Tibial nerve (tissue), 4 donors: Measurements from ENCODE around the gene SLC35A2. TPM values are rescaled to one million over a fixed set of nuclear protein-coding genes. Genes with fewer than 3 reads are reported as not detected.
A peak's percentile ranks its signal among the peaks of the same experiment; 100 is the strongest.

Source experiments
- DNase-seq, 2 donors: peaks; one replicate each; pipeline ENCODE4 v3.0.0-alpha.2; 2019; ENCODE audit warnings: low spot score in 2 of 2
- H3K27ac ChIP-seq, 4 donors: fragments of 200-600 bp; sonication (generic) in 3 of 4; one replicate each; pipeline ENCODE4 v1.5.1; 2017 to 2019; ENCODE audit warnings: mild to moderate bottlenecking in 1 of 4
- H3K27me3 ChIP-seq, 2 donors: fragments of 200-600 bp; sonication (generic) in 1 of 2; one replicate each; pipeline versions ENCODE4 v1.5.1 to v1.6.0; 2017 to 2019
- H3K36me3 ChIP-seq, 3 donors: fragments of 200-600 bp; sonication (generic); one replicate each; pipeline ENCODE4 v1.5.1; 2018 to 2019
- H3K4me1 ChIP-seq, 4 donors: fragments of 200-600 bp; sonication (generic) in 3 of 4; one replicate each; pipeline ENCODE4 v1.5.1; 2017 to 2019
- H3K4me3 ChIP-seq, 4 donors: fragments of 200-600 bp; sonication (generic) in 3 of 4; one replicate each; pipeline ENCODE4 v1.5.1; 2017 to 2019; ENCODE audit warnings: mild to moderate bottlenecking in 1 of 4, moderate library complexity in 1 of 4
- H3K9me3 ChIP-seq, 4 donors: fragments of 200-600 bp; sonication (generic) in 3 of 4; one replicate each; pipeline ENCODE4 v1.5.1; 2017 to 2019
- EP300 ChIP-seq, 2 donors: sonication (generic); formaldehyde crosslinking; IDR thresholded peaks; one replicate each; pipeline ENCODE4 v1.6.1; 2017; ENCODE audit warnings: antibody characterized with exemption in 2 of 2, mild to moderate bottlenecking in 1 of 2
- POLR2A ChIP-seq, 2 donors: fragments of 450-650 bp; IDR thresholded peaks; one replicate each; pipeline ENCODE4 v1.6.1; 2017; ENCODE audit warnings: antibody characterized with exemption in 2 of 2, mild to moderate bottlenecking in 2 of 2, moderate library complexity in 2 of 2
- WGBS, 2 donors: methylation state at CpG; one replicate each; pipeline ENCODE4 v1.1.5; 2018; 5-methylcytosine and 5-hydroxymethylcytosine counted together
- total RNA-seq, 4 donors: library from RNA; depleted of rRNA; stranded (reverse); fragments of >200 nt; gene quantifications; one replicate each; pipeline ENCODE4 v1.1.0, GENCODE V29; 2016
- TF ChIP-seq, protein P1 (sequence below), 5 experiments: fragments of 200-600 bp in 3 of 5; fragments of 450-650 bp in 2 of 5; sonication (generic) in 3 of 5; IDR thresholded peaks; one replicate each; pipeline ENCODE4 v1.5.1; 2016 to 2019; ENCODE audit warnings: antibody characterized with exemption in 5 of 5, mild to moderate bottlenecking in 3 of 5, moderate library complexity in 2 of 5

Gene SLC35A2
- total RNA-seq, 4 donors from 2014 or later = 17.0 to 35.5 (median 17.1) TPM

DNA sequence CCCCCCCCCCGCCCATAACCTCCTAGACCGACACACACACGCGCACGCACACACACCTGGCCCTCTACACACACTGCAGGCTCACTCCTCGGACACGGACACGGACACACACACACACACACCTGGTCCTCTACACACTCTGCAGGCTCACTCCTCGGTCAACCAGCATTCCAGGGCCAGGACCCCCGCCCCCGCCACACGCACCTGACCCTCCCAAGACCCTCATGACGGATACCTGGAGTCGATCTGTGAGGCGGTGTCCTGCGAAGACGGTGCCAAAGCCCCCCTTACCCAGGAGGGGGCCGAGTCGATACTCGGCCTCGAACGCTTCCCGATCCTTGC is 6.8 kb upstream of the SLC35A2 start:
- no peaks in the 10 kb centered on the region for H3K9me3 ChIP-seq
- H3K27me3 ChIP-seq = no peaks in the 10 kb centered on the region
- H3K4me1 ChIP-seq = peaks cover 0 to 24% (median 2%) of the 10 kb centered on the region in 4 donors
- no peak for DNase-seq
- H3K4me3 ChIP-seq = peak overlapping the region; percentile 42 to 72 (median 55)
- peak overlapping the region; percentile 85 to 92 (median 90) for H3K27ac ChIP-seq
- TF ChIP-seq, protein P1, sequence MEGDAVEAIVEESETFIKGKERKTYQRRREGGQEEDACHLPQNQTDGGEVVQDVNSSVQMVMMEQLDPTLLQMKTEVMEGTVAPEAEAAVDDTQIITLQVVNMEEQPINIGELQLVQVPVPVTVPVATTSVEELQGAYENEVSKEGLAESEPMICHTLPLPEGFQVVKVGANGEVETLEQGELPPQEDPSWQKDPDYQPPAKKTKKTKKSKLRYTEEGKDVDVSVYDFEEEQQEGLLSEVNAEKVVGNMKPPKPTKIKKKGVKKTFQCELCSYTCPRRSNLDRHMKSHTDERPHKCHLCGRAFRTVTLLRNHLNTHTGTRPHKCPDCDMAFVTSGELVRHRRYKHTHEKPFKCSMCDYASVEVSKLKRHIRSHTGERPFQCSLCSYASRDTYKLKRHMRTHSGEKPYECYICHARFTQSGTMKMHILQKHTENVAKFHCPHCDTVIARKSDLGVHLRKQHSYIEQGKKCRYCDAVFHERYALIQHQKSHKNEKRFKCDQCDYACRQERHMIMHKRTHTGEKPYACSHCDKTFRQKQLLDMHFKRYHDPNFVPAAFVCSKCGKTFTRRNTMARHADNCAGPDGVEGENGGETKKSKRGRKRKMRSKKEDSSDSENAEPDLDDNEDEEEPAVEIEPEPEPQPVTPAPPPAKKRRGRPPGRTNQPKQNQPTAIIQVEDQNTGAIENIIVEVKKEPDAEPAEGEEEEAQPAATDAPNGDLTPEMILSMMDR (IDR thresholded peaks at IDR 0.05) = no peak
- TF ChIP-seq EP300 (IDR thresholded peaks at IDR 0.05) (no peak), POLR2A (IDR thresholded peaks at IDR 0.05) (no peak)
- peaks cover 0 to 29% (median 0%) of the 10 kb centered on the region in 3 donors for H3K36me3 ChIP-seq
- WGBS, 2 donors = 35% methylated on average over 14 of the region's 23 CpGs; no CpG with 5 or more reads in 1 of the 2 donors

DNA sequence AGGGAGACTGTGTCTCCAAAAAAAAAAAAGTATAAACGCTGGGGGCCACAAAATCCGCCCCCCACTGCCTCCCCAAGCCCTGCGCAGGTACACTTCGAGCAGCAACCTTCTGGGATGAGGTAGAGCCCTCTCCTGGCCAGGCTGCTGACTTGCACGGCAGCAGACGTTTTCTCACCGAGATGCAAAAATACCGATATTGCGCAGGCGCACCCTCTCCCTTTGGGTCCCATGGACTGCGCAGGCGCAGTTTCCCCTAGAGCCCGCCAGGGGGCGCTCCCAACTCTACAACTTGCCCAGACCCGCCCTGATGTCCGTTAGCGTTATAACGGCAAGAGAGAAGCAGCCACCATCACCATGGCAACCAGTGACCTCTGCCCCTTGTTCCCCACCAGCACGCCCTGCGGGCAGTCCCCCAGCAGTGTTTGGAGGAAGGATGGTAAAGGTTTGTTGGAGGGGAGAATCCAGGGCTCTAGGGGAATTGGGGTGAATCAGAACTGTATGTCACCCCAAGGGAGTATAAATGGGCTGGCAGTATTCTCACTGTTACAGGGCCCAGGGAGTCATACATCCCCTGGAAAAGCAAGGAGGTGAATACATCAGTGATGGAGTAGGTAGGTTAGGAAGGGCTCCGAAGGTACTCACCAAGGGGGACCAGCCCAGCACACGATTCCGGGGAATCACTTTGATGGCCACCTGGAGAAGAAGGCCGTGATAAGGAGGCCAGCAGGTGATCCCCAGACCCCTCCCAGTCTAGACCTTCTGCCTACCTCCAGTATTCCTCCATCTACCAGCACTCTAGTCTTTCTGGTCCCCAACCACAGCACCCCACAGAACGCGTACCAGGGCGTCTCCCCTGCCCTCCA is 5.9 kb upstream of the SLC35A2 start:
- Histone ChIP-seq H3K36me3 (peaks cover 0 to 20% (median 0%) of the 10 kb centered on the region in 3 donors), H3K9me3 (no peaks in the 10 kb centered on the region), H3K4me1 (peaks cover 0 to 25% (median 2%) of the 10 kb centered on the region in 4 donors), H3K4me3 (peak overlapping the region; percentile 42 to 72 (median 55)), H3K27ac (peak overlapping the region in 3 of 4 donors; percentile 90 to 92 (median 90)), H3K27me3 (no peaks in the 10 kb centered on the region)
- DNase-seq = peak; percentile 84 to 89
- no peak for TF ChIP-seq POLR2A (IDR thresholded peaks at IDR 0.05)
- TF ChIP-seq, protein P1 (IDR thresholded peaks at IDR 0.05) = peak; percentile 85 to 95 (median 91)
- peak; percentile 39 to 54 for TF ChIP-seq EP300 (IDR thresholded peaks at IDR 0.05)
- WGBS, 2 donors = 42 to 57% methylated on average over 9 to 27 of the region's 27 CpGs

DNA sequence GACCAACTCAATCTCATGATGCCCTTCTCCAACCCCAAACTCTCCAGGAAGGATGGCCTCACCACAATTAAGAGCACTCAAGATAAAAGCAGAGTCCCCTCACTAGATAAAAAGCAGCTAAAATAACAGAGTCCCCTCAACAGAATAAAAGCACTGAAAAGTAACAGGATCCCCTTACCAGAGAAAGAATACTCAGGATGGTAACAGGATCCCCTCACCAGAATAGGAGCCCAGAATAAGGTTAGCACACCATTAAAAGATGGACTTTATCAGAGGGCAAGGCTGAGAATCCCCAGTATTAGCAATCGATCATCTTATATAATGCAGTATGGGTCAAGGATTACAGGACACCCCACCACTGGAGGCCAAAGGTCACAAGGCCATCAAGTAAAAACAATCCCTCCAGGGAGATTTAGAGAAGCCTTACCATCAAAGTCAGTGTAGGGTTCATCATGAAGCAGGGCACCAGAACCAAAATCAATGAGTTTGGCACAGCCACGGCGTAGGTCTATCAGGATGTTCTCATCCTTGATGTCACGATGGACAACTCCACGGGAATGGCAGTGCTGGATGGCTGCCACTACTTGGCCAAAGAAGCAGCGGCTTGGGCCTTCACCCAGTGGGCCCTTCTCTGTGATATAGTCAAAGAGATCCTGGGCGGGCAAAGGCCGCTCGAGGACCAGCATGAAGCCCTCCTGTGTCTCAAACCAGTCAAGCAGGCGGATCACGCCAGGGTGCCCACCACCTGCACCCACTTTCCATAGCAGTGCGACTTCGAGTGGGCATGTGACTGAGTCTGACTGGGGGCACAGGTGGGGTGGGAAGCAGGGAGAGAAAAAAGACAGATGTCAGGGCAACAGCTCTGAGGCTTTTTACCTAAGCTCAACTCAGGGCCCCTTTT is 3.4 kb upstream of the SLC35A2 start:
- TF ChIP-seq POLR2A (IDR thresholded peaks at IDR 0.05) (no peak), EP300 (IDR thresholded peaks at IDR 0.05) (no peak)
- TF ChIP-seq, protein P1 (IDR thresholded peaks at IDR 0.05) = no peak
- H3K27ac ChIP-seq = no peak overlapping the region
- no peak for DNase-seq
- peaks cover 0 to 14% (median 0%) of the 10 kb centered on the region in 3 donors for H3K36me3 ChIP-seq
- H3K4me1 ChIP-seq = peaks cover 0 to 35% (median under 1%) of the 10 kb centered on the region in 4 donors
- 85 to 92% methylated on average over 12 to 13 of the region's 13 CpGs for WGBS, 2 donors
- H3K4me3 ChIP-seq = no peak overlapping the region
- H3K27me3 ChIP-seq = no peaks in the 10 kb centered on the region
- H3K9me3 ChIP-seq = no peaks in the 10 kb centered on the region

DNA sequence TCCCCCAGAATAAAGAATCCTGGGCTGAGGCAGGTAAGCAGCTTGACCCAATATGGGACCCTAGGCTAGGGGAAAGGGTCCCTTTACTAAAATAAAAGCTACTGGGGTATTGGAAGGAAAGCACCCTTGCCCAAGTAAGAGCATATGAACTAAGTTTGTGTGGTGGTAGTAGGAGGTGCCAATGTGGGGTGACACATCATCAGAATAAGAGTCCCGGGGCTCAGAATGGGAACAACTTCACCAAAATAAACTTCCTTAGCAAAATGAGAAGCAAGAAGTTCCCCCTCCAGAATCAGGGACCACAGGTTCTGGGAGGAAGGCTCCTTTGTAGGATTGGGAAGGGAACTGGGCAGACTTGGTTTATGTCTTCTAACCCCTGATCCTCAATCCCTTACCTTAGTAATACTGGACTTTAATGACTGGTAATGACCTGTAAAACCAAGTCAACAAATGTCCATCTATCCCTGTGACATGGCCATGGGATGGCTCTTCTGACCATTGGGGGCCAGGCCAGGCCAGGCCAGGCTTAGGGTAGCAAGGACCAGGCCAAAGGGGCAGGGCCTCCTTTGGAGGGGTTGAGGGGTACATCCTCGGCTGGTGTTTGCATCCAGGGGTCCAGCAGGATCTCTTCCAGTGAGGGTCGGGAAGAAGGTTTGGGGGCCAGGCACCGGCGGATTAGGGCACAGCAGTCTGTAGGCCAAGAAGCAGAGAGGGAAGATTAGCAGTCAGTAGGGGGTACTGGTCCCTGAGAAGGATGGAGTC is 2.3 kb upstream of the SLC35A2 start:
- peaks cover 0 to 14% (median 0%) of the 10 kb centered on the region in 3 donors for H3K36me3 ChIP-seq
- no peaks in the 10 kb centered on the region for H3K27me3 ChIP-seq
- no peak overlapping the region for H3K27ac ChIP-seq
- DNase-seq = no peak
- H3K4me1 ChIP-seq = peaks cover 0 to 29% (median 0%) of the 10 kb centered on the region in 4 donors
- no peaks in the 10 kb centered on the region for H3K9me3 ChIP-seq
- TF ChIP-seq, protein P1 (IDR thresholded peaks at IDR 0.05) = no peak
- no peak for TF ChIP-seq EP300 (IDR thresholded peaks at IDR 0.05)
- TF ChIP-seq POLR2A (IDR thresholded peaks at IDR 0.05) = no peak
- WGBS, 2 donors = 56 to 80% methylated on average over 1 to 5 of the region's 5 CpGs
- H3K4me3 ChIP-seq = no peak overlapping the region
